Peyer's patch (tissue), 4 donors: ENCODE results near the gene FOXQ1.

Experiments used
- POLR2A ChIP-seq, 2 donors: fragments of 450-650 bp; IDR thresholded peaks; one replicate each; pipeline ENCODE4 v1.5.1; 2017; ENCODE audit warnings: antibody characterized with exemption in 2 of 2, mild to moderate bottlenecking in 2 of 2, moderate library complexity in 2 of 2
- TF ChIP-seq, protein P1 (sequence below), 6 experiments: fragments of 450-650 bp in 4 of 6; fragments of 200-600 bp in 2 of 6; sonication (generic) in 1 of 6; IDR thresholded peaks; one replicate each; pipeline ENCODE4 v1.5.1; 2017 to 2019; ENCODE audit warnings: antibody characterized with exemption in 6 of 6, mild to moderate bottlenecking in 3 of 6, moderate library complexity in 1 of 6

DNA sequence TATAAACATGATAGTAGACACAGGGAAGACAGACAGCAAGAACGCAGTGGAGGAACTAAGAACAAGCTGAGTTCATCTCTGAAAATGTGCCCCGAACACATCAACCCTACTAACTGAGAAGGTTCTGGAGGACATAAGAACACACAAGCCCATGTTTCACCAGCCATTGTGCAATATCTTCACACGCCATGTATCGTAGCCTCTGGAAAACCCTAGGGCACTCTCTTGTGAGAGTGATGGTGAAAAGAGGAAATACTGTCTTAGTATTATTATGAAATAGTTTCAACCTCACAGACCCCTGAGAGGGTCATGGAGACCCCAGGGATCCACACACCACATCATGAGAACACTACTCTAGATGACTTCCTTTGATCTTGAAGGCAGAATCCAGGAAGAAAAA is 51.4 kb downstream of the FOXQ1 start:
- TF ChIP-seq, protein P1, sequence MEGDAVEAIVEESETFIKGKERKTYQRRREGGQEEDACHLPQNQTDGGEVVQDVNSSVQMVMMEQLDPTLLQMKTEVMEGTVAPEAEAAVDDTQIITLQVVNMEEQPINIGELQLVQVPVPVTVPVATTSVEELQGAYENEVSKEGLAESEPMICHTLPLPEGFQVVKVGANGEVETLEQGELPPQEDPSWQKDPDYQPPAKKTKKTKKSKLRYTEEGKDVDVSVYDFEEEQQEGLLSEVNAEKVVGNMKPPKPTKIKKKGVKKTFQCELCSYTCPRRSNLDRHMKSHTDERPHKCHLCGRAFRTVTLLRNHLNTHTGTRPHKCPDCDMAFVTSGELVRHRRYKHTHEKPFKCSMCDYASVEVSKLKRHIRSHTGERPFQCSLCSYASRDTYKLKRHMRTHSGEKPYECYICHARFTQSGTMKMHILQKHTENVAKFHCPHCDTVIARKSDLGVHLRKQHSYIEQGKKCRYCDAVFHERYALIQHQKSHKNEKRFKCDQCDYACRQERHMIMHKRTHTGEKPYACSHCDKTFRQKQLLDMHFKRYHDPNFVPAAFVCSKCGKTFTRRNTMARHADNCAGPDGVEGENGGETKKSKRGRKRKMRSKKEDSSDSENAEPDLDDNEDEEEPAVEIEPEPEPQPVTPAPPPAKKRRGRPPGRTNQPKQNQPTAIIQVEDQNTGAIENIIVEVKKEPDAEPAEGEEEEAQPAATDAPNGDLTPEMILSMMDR (IDR thresholded peaks at IDR 0.05), result no peak
- no peak for TF ChIP-seq POLR2A (IDR thresholded peaks at IDR 0.05)
